ENCODE results near the gene INTS1. TPM values are rescaled to one million over a fixed set of nuclear protein-coding genes. Genes with fewer than 3 reads are reported as not detected.
"Not testable (repeated sequence)": the region's sequence is repeated elsewhere in the genome, so short reads cannot be mapped to it uniquely, and the experiment has no call there.

INTS1 gene
- polyA plus RNA-seq, 1 donor from 2014 or later = 21.1 TPM

GRCh38 chr7:1444925-1445322, 59.3 kb downstream of the INTS1 start:
- H3K27me3 ChIP-seq (ENCODE audit: insufficient read depth, low read depth, low read length) = no peaks in the 10 kb centered on the region
- H3K27ac ChIP-seq (ENCODE audit: low read length) = no peak overlapping the region
- TF ChIP-seq REST (IDR thresholded peaks at IDR 0.05; ENCODE audit: borderline replicate concordance) (no peak), MXI1 (conservative IDR thresholded peaks at IDR 0.05; ENCODE audit: poor library complexity, severe bottlenecking) (no peak), TAF1 (IDR thresholded peaks at IDR 0.05; ENCODE audit: low read depth) (no peak), EP300 (conservative IDR thresholded peaks at IDR 0.05; ENCODE audit: poor library complexity, severe bottlenecking) (no peak), CTCF (IDR thresholded peaks at IDR 0.05; ENCODE audit: poor library complexity, severe bottlenecking) (no peak), SMC3 (conservative IDR thresholded peaks at IDR 0.05; ENCODE audit: poor library complexity) (no peak), EZH2 (IDR thresholded peaks at IDR 0.05; ENCODE audit: borderline replicate concordance, insufficient read depth, low read length, poor library complexity, severe bottlenecking) (no peak), POLR2AphosphoS5 (IDR thresholded peaks at IDR 0.05) (no peak)
- no peaks in the 10 kb centered on the region for H3K9me2 ChIP-seq (ENCODE audit: insufficient read depth, low read length)
- H3K79me2 ChIP-seq (replicated peaks; ENCODE audit: insufficient read depth, low read length) = no peaks in the 10 kb centered on the region
- no peak overlapping the region for H3K9ac ChIP-seq (ENCODE audit: low read length)
- H3F3A ChIP-seq (ENCODE audit: insufficient read depth, low read length, poor library complexity, severe bottlenecking) = no peaks in the 10 kb centered on the region
- H3K9me3 ChIP-seq (ENCODE audit: low read length) = no peaks in the 10 kb centered on the region
- no peak overlapping the region for H3K4me3 ChIP-seq (ENCODE audit: low read length)
- no peak overlapping the region for H2AFZ ChIP-seq (ENCODE audit: low read depth, low read length)
- no peaks in the 10 kb centered on the region for H3K36me3 ChIP-seq (ENCODE audit: insufficient read depth, low read length)
- no peak overlapping the region for H3K4me2 ChIP-seq (ENCODE audit: low read length)
- H4K20me1 ChIP-seq (ENCODE audit: insufficient read depth) = no peaks in the 10 kb centered on the region

GRCh38 chr7:1444214-1444924, 59.8 kb downstream of the INTS1 start:
- Histone ChIP-seq H3K27me3 (ENCODE audit: insufficient read depth, low read depth, low read length) (no peaks in the 10 kb centered on the region), H2AFZ (ENCODE audit: low read depth, low read length) (no peak overlapping the region), H3K9me3 (ENCODE audit: low read length) (no peaks in the 10 kb centered on the region), H3F3A (ENCODE audit: insufficient read depth, low read length, poor library complexity, severe bottlenecking) (no peaks in the 10 kb centered on the region), H3K27ac (ENCODE audit: low read length) (no peak overlapping the region), H3K9me2 (ENCODE audit: insufficient read depth, low read length) (no peaks in the 10 kb centered on the region), H3K36me3 (ENCODE audit: insufficient read depth, low read length) (no peaks in the 10 kb centered on the region), H3K9ac (ENCODE audit: low read length) (no peak overlapping the region), H4K20me1 (ENCODE audit: insufficient read depth) (no peaks in the 10 kb centered on the region), H3K79me2 (replicated peaks; ENCODE audit: insufficient read depth, low read length) (no peaks in the 10 kb centered on the region), H3K4me3 (ENCODE audit: low read length) (no peak overlapping the region), H3K4me2 (ENCODE audit: low read length) (no peak overlapping the region)
- TF ChIP-seq EZH2 (IDR thresholded peaks at IDR 0.05; ENCODE audit: borderline replicate concordance, insufficient read depth, low read length, poor library complexity, severe bottlenecking) (no peak), CTCF (IDR thresholded peaks at IDR 0.05; ENCODE audit: poor library complexity, severe bottlenecking) (no peak), MXI1 (conservative IDR thresholded peaks at IDR 0.05; ENCODE audit: poor library complexity, severe bottlenecking) (no peak), POLR2AphosphoS5 (IDR thresholded peaks at IDR 0.05) (no peak), EP300 (conservative IDR thresholded peaks at IDR 0.05; ENCODE audit: poor library complexity, severe bottlenecking) (no peak), RAD21 (conservative IDR thresholded peaks at IDR 0.05) (no peak), SMC3 (conservative IDR thresholded peaks at IDR 0.05; ENCODE audit: poor library complexity) (no peak), REST (IDR thresholded peaks at IDR 0.05; ENCODE audit: borderline replicate concordance) (no peak), TAF1 (IDR thresholded peaks at IDR 0.05; ENCODE audit: low read depth) (no peak)

GRCh38 chr7:1443587-1444200, 60.5 kb downstream of the INTS1 start:
- not testable (repeated sequence) for H3K4me2 ChIP-seq (ENCODE audit: low read length); H2AFZ ChIP-seq (ENCODE audit: low read depth, low read length); H3K9me2 ChIP-seq (ENCODE audit: insufficient read depth, low read length); H3F3A ChIP-seq (ENCODE audit: insufficient read depth, low read length, poor library complexity, severe bottlenecking); H3K4me3 ChIP-seq (ENCODE audit: low read length); H3K27ac ChIP-seq (ENCODE audit: low read length); H3K36me3 ChIP-seq (ENCODE audit: insufficient read depth, low read length); H3K27me3 ChIP-seq (ENCODE audit: insufficient read depth, low read depth, low read length); H3K9me3 ChIP-seq (ENCODE audit: low read length); H4K20me1 ChIP-seq (ENCODE audit: insufficient read depth); H3K79me2 ChIP-seq (replicated peaks; ENCODE audit: insufficient read depth, low read length); H3K9ac ChIP-seq (ENCODE audit: low read length)
